Measurements from ENCODE around the gene SMCO2.

DNA sequence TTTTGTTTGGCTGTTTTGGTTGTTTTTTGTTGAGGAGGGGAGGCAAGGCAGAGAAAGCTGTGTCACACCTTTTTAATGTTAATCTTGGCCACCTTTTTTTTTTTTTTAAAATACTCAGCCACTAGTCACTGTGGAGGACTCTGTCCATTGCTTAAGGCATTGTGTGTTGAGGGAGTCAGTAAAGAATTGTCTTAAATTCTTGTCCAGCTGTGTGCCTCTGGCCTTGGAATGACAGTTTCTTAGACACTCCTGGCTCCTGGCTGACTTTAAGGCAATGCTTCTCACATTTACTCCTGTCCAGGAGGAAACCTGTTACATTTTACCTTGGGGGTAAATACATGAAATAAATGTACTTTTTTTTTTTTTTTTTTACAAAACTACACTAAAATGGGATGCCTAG is 18.1 kb upstream of the SMCO2 start:
- TF ChIP-seq TAF1 (IDR thresholded peaks at IDR 0.05; ENCODE audit: borderline replicate concordance, insufficient read depth, low read length) = no peak
- TF ChIP-seq, protein P1, sequence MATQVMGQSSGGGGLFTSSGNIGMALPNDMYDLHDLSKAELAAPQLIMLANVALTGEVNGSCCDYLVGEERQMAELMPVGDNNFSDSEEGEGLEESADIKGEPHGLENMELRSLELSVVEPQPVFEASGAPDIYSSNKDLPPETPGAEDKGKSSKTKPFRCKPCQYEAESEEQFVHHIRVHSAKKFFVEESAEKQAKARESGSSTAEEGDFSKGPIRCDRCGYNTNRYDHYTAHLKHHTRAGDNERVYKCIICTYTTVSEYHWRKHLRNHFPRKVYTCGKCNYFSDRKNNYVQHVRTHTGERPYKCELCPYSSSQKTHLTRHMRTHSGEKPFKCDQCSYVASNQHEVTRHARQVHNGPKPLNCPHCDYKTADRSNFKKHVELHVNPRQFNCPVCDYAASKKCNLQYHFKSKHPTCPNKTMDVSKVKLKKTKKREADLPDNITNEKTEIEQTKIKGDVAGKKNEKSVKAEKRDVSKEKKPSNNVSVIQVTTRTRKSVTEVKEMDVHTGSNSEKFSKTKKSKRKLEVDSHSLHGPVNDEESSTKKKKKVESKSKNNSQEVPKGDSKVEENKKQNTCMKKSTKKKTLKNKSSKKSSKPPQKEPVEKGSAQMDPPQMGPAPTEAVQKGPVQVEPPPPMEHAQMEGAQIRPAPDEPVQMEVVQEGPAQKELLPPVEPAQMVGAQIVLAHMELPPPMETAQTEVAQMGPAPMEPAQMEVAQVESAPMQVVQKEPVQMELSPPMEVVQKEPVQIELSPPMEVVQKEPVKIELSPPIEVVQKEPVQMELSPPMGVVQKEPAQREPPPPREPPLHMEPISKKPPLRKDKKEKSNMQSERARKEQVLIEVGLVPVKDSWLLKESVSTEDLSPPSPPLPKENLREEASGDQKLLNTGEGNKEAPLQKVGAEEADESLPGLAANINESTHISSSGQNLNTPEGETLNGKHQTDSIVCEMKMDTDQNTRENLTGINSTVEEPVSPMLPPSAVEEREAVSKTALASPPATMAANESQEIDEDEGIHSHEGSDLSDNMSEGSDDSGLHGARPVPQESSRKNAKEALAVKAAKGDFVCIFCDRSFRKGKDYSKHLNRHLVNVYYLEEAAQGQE (IDR thresholded peaks at IDR 0.05; ENCODE audit: insufficient read depth in 1 of 2, low read depth in 2 of 2, low read length in 2 of 2) = no peak
- TF ChIP-seq POLR2AphosphoS5 (IDR thresholded peaks at IDR 0.05; ENCODE audit: low read depth, low read length) = no peak
- TF ChIP-seq SIN3A (IDR thresholded peaks at IDR 0.05; ENCODE audit: borderline replicate concordance, insufficient read depth, low read length) = no peak
- TF ChIP-seq FOXP2 (optimal IDR thresholded peaks at IDR 0.05; ENCODE audit: borderline replicate concordance, extremely low read depth, extremely low read length, insufficient read depth) = no peak
